ENCODE data around the gene TRANK1. TPM values are rescaled to one million over a fixed set of nuclear protein-coding genes. Genes with fewer than 3 reads are reported as not detected.
"Not testable (repeated sequence)": the region's sequence is repeated elsewhere in the genome, so short reads cannot be mapped to it uniquely, and the experiment has no call there.

TRANK1 gene
- total RNA-seq, 2 donors from 2014 or later: 21.3 to 50.7 TPM

- Histone ChIP-seq H3K4me3 (no peak overlapping the region), H3K27me3 (no peaks in the 10 kb centered on the region), H3K27ac (no peak overlapping the region), H3K9ac (ENCODE audit: low read depth in 2 of 2, low read length in 2 of 2) (no peak overlapping the region), H3K4me1 (no peaks in the 10 kb centered on the region), H3K36me3 (no peaks in the 10 kb centered on the region), H3K9me3 (no peaks in the 10 kb centered on the region)
- TF ChIP-seq CTCF (IDR thresholded peaks at IDR 0.05): no peak
- intact Hi-C loops (cut with DNase I): no loop called here
- no peak for DNase-seq
Measured at GRCh38 chr3:36933540-36934296, 11.1 kb downstream of the TRANK1 start.

GRCh38 chr3:36931424-36931823 lies 13.4 kb downstream of the TRANK1 start:
- H3K36me3 ChIP-seq; H3K9me3 ChIP-seq; H3K4me3 ChIP-seq; H3K4me1 ChIP-seq; H3K9ac ChIP-seq (ENCODE audit: low read depth in 2 of 2, low read length in 2 of 2); DNase-seq; H3K27me3 ChIP-seq; intact Hi-C loops (cut with DNase I); H3K27ac ChIP-seq: not testable (repeated sequence)

- no peak overlapping the region for H3K27ac ChIP-seq
- no peak for TF ChIP-seq CTCF (IDR thresholded peaks at IDR 0.05)
- H3K36me3 ChIP-seq: no peaks in the 10 kb centered on the region
- H3K9me3 ChIP-seq: no peaks in the 10 kb centered on the region
- H3K27me3 ChIP-seq: no peaks in the 10 kb centered on the region
- intact Hi-C loops (cut with DNase I): no loop called here
- no peak overlapping the region for H3K9ac ChIP-seq (ENCODE audit: low read depth in 2 of 2, low read length in 2 of 2)
- no peak overlapping the region for H3K4me3 ChIP-seq
- no peak for DNase-seq
- no peaks in the 10 kb centered on the region for H3K4me1 ChIP-seq
Measured at GRCh38 chr3:36928220-36928619, 16.6 kb downstream of the TRANK1 start.

- Histone ChIP-seq H3K4me1 (no peaks in the 10 kb centered on the region), H3K9me3 (no peaks in the 10 kb centered on the region), H3K9ac (ENCODE audit: low read depth in 2 of 2, low read length in 2 of 2) (no peak overlapping the region), H3K27me3 (no peaks in the 10 kb centered on the region), H3K36me3 (no peaks in the 10 kb centered on the region), H3K27ac (no peak overlapping the region), H3K4me3 (no peak overlapping the region)
- DNase-seq: no peak
- TF ChIP-seq CTCF (IDR thresholded peaks at IDR 0.05): no peak
- intact Hi-C loops (cut with DNase I): no loop called here
Measured at GRCh38 chr3:36926292-36926897, 18.5 kb downstream of the TRANK1 start.

- no peaks in the 10 kb centered on the region for H3K36me3 ChIP-seq
- no peak for DNase-seq
- no peak for TF ChIP-seq CTCF (IDR thresholded peaks at IDR 0.05)
- H3K9me3 ChIP-seq: no peaks in the 10 kb centered on the region
- H3K27ac ChIP-seq: no peak overlapping the region
- no peaks in the 10 kb centered on the region for H3K27me3 ChIP-seq
- H3K9ac ChIP-seq (ENCODE audit: low read depth in 2 of 2, low read length in 2 of 2): no peak overlapping the region
- intact Hi-C loops (cut with DNase I): no loop called here
- H3K4me1 ChIP-seq: no peaks in the 10 kb centered on the region
- H3K4me3 ChIP-seq: no peak overlapping the region
Measured at GRCh38 chr3:36924744-36925521, 19.9 kb downstream of the TRANK1 start.
